ENCODE results near the gene LAMTOR2.

LAMTOR2 gene

GRCh38 chr1:156079762-156080161, 25.2 kb downstream of the LAMTOR2 start:
- H3K27ac ChIP-seq = no peak overlapping the region
- peaks cover 14% of the 10 kb centered on the region for H3K4me1 ChIP-seq (ENCODE audit: low read depth, poor library complexity, severe bottlenecking)
- no peak overlapping the region for H3K4me2 ChIP-seq
- no peaks in the 10 kb centered on the region for H3K79me2 ChIP-seq (ENCODE audit: insufficient read depth, low read depth)
- H3K9ac ChIP-seq = no peak overlapping the region
- H3K27me3 ChIP-seq (ENCODE audit: insufficient read depth, low read depth) = peaks cover 20% of the 10 kb centered on the region
- H3K36me3 ChIP-seq (ENCODE audit: insufficient read depth) = no peaks in the 10 kb centered on the region
- no peaks in the 10 kb centered on the region for H4K20me1 ChIP-seq (ENCODE audit: insufficient read depth)
- H2AFZ ChIP-seq (ENCODE audit: low read depth) = no peak overlapping the region
- no peak for TF ChIP-seq CTCF (conservative IDR thresholded peaks at IDR 0.05; ENCODE audit: low read depth, low read length)
- no peak overlapping the region for H3K4me3 ChIP-seq (IDR thresholded peaks at IDR 0.05; ENCODE audit: insufficient read depth, low read depth, low read length)

- no peak overlapping the region for H2AFZ ChIP-seq (ENCODE audit: low read depth)
- no peak overlapping the region for H3K9ac ChIP-seq
- peaks cover 14% of the 10 kb centered on the region for H3K4me1 ChIP-seq (ENCODE audit: low read depth, poor library complexity, severe bottlenecking)
- H3K27me3 ChIP-seq (ENCODE audit: insufficient read depth, low read depth) = peaks cover 20% of the 10 kb centered on the region
- no peak overlapping the region for H3K4me3 ChIP-seq (IDR thresholded peaks at IDR 0.05; ENCODE audit: insufficient read depth, low read depth, low read length)
- H4K20me1 ChIP-seq (ENCODE audit: insufficient read depth) = no peaks in the 10 kb centered on the region
- no peaks in the 10 kb centered on the region for H3K79me2 ChIP-seq (ENCODE audit: insufficient read depth, low read depth)
- no peak overlapping the region for H3K27ac ChIP-seq
- H3K4me2 ChIP-seq = no peak overlapping the region
- TF ChIP-seq CTCF (conservative IDR thresholded peaks at IDR 0.05; ENCODE audit: low read depth, low read length) = no peak
- no peaks in the 10 kb centered on the region for H3K36me3 ChIP-seq (ENCODE audit: insufficient read depth)
Measured at GRCh38 chr1:156080241-156080862, 25.8 kb downstream of the LAMTOR2 start.

- no peak overlapping the region for H3K27ac ChIP-seq
- peaks cover 15% of the 10 kb centered on the region for H3K4me1 ChIP-seq (ENCODE audit: low read depth, poor library complexity, severe bottlenecking)
- no peaks in the 10 kb centered on the region for H3K36me3 ChIP-seq (ENCODE audit: insufficient read depth)
- no peak overlapping the region for H3K4me3 ChIP-seq (IDR thresholded peaks at IDR 0.05; ENCODE audit: insufficient read depth, low read depth, low read length)
- no peaks in the 10 kb centered on the region for H3K79me2 ChIP-seq (ENCODE audit: insufficient read depth, low read depth)
- no peak for TF ChIP-seq CTCF (conservative IDR thresholded peaks at IDR 0.05; ENCODE audit: low read depth, low read length)
- no peak overlapping the region for H3K4me2 ChIP-seq
- H3K27me3 ChIP-seq (ENCODE audit: insufficient read depth, low read depth) = peaks cover 20% of the 10 kb centered on the region
- H4K20me1 ChIP-seq (ENCODE audit: insufficient read depth) = no peaks in the 10 kb centered on the region
- H2AFZ ChIP-seq (ENCODE audit: low read depth) = no peak overlapping the region
- H3K9ac ChIP-seq = no peak overlapping the region
Measured at GRCh38 chr1:156080863-156081179, 26.2 kb downstream of the LAMTOR2 start.

- Histone ChIP-seq H3K4me1 (ENCODE audit: low read depth, poor library complexity, severe bottlenecking) (peaks cover 20% of the 10 kb centered on the region), H4K20me1 (ENCODE audit: insufficient read depth) (no peaks in the 10 kb centered on the region), H3K9ac (no peak overlapping the region), H3K4me2 (peak overlapping the region; percentile 98), H3K27me3 (ENCODE audit: insufficient read depth, low read depth) (peaks cover 20% of the 10 kb centered on the region), H3K4me3 (IDR thresholded peaks at IDR 0.05; ENCODE audit: insufficient read depth, low read depth, low read length) (no peak overlapping the region), H3K79me2 (ENCODE audit: insufficient read depth, low read depth) (no peaks in the 10 kb centered on the region), H2AFZ (ENCODE audit: low read depth) (peak overlapping the region; percentile 99), H3K36me3 (ENCODE audit: insufficient read depth) (no peaks in the 10 kb centered on the region), H3K27ac (no peak overlapping the region)
- TF ChIP-seq CTCF (conservative IDR thresholded peaks at IDR 0.05; ENCODE audit: low read depth, low read length) = no peak
Measured at GRCh38 chr1:156081180-156081916, 26.8 kb downstream of the LAMTOR2 start.
